ENCODE measurements around the gene EXOC1L.
"Not testable (repeated sequence)": the region's sequence is repeated elsewhere in the genome, so short reads cannot be mapped to it uniquely, and the experiment has no call there.

The EXOC1L gene

GRCh38 chr4:55830716-55831115 is 11.1 kb downstream of the EXOC1L start:
- no peak for DNase-seq (ENCODE audit: low read depth)
- no peak for TF ChIP-seq CTCF (IDR thresholded peaks at IDR 0.05; ENCODE audit: control insufficient read depth, insufficient read depth, low read depth, low read length, missing control alignments)
- no peak overlapping the region for H3K4me3 ChIP-seq (ENCODE audit: control insufficient read depth, low read depth, low read length)

GRCh38 chr4:55834086-55834795 is 14.7 kb downstream of the EXOC1L start:
- no peak for TF ChIP-seq CTCF (IDR thresholded peaks at IDR 0.05; ENCODE audit: control insufficient read depth, insufficient read depth, low read depth, low read length, missing control alignments)
- H3K4me3 ChIP-seq (ENCODE audit: control insufficient read depth, low read depth, low read length) = no peak overlapping the region
- no peak for DNase-seq (ENCODE audit: low read depth)

GRCh38 chr4:55837903-55838302 is 18.3 kb downstream of the EXOC1L start:
- no peak for TF ChIP-seq CTCF (IDR thresholded peaks at IDR 0.05; ENCODE audit: control insufficient read depth, insufficient read depth, low read depth, low read length, missing control alignments)
- H3K4me3 ChIP-seq (ENCODE audit: control insufficient read depth, low read depth, low read length) = no peak overlapping the region
- no peak for DNase-seq (ENCODE audit: low read depth)

- H3K4me3 ChIP-seq (ENCODE audit: control insufficient read depth, low read depth, low read length) = no peak overlapping the region
- no peak for DNase-seq (ENCODE audit: low read depth)
- no peak for TF ChIP-seq CTCF (IDR thresholded peaks at IDR 0.05; ENCODE audit: control insufficient read depth, insufficient read depth, low read depth, low read length, missing control alignments)
Measured at GRCh38 chr4:55838356-55838755, 18.8 kb downstream of the EXOC1L start.

GRCh38 chr4:55838952-55839351 is 19.4 kb downstream of the EXOC1L start:
- H3K4me3 ChIP-seq (ENCODE audit: control insufficient read depth, low read depth, low read length) = no peak overlapping the region

GRCh38 chr4:55840956-55841355 is 21.4 kb downstream of the EXOC1L start:
- no peak for DNase-seq (ENCODE audit: low read depth)
- no peak for TF ChIP-seq CTCF (IDR thresholded peaks at IDR 0.05; ENCODE audit: control insufficient read depth, insufficient read depth, low read depth, low read length, missing control alignments)
- H3K4me3 ChIP-seq (ENCODE audit: control insufficient read depth, low read depth, low read length) = no peak overlapping the region

More at GRCh38 chr4:55838952-55839351, 19.4 kb downstream of the EXOC1L start:
- no peak for DNase-seq (ENCODE audit: low read depth)
- TF ChIP-seq CTCF (IDR thresholded peaks at IDR 0.05; ENCODE audit: control insufficient read depth, insufficient read depth, low read depth, low read length, missing control alignments) = no peak

- not testable (repeated sequence) for DNase-seq (ENCODE audit: low read depth); H3K4me3 ChIP-seq (ENCODE audit: control insufficient read depth, low read depth, low read length)
Measured at GRCh38 chr4:55841373-55842239, 22.0 kb downstream of the EXOC1L start.

- not testable (repeated sequence) for H3K4me3 ChIP-seq (ENCODE audit: control insufficient read depth, low read depth, low read length); DNase-seq (ENCODE audit: low read depth)
Measured at GRCh38 chr4:55842312-55842711, 22.7 kb downstream of the EXOC1L start.
